DMS79 treated with DMSO at 0.1 percent for 48 hours (cell line): ENCODE results near the gene NTN5.
"Not testable (repeated sequence)": the region's sequence is repeated elsewhere in the genome, so short reads cannot be mapped to it uniquely, and the experiment has no call there.

Experiments
- DNase-seq: peaks from one replicate; lab custom pipeline; 2025; lab: John Stamatoyannopoulos, UW

Gene NTN5

GRCh38 chr19:48644355-48644754 lies 28.5 kb downstream of the NTN5 start:
- no peak for DNase-seq

GRCh38 chr19:48642862-48643261 lies 30.0 kb downstream of the NTN5 start:
- no peak for DNase-seq

- no peak for DNase-seq
Observed at GRCh38 chr19:48641850-48642249, 31.0 kb downstream of the NTN5 start.

GRCh38 chr19:48639483-48640375 lies 33.1 kb downstream of the NTN5 start:
- no peak for DNase-seq

- no peak for DNase-seq
Observed at GRCh38 chr19:48638831-48639381, 33.9 kb downstream of the NTN5 start.

GRCh38 chr19:48637948-48638830 lies 34.6 kb downstream of the NTN5 start:
- DNase-seq, result peak; percentile 79

GRCh38 chr19:48637449-48637947 lies 35.3 kb downstream of the NTN5 start:
- peak; percentile 97 for DNase-seq

GRCh38 chr19:48636859-48637448 lies 35.9 kb downstream of the NTN5 start, which contains the start of gene DBP:
TSS of gene DBP (minus strand) at chr19:48637379. CDS start at chr19:48636994, 385 bp downstream.
- DNase-seq, result no peak

- no peak for DNase-seq
Observed at GRCh38 chr19:48635966-48636858, 36.6 kb downstream of the NTN5 start.

GRCh38 chr19:48635263-48635965 lies 37.4 kb downstream of the NTN5 start:
- peak; percentile 54 for DNase-seq

- DNase-seq, result peak; percentile 96
Observed at GRCh38 chr19:48634424-48635262, 38.2 kb downstream of the NTN5 start.

- DNase-seq, result no peak
Observed at GRCh38 chr19:48634036-48634342, 38.8 kb downstream of the NTN5 start.

- no peak for DNase-seq
Observed at GRCh38 chr19:48633148-48634035, 39.4 kb downstream of the NTN5 start.

- DNase-seq, result no peak
Observed at GRCh38 chr19:48632692-48633147, 40.1 kb downstream of the NTN5 start.

- not testable (repeated sequence) for DNase-seq
Observed at GRCh38 chr19:48632286-48632685, 40.5 kb downstream of the NTN5 start.

- no peak for DNase-seq
Observed at GRCh38 chr19:48631225-48631624, 41.6 kb downstream of the NTN5 start.

- no peak for DNase-seq
Observed at GRCh38 chr19:48630296-48631063, 42.3 kb downstream of the NTN5 start.
